ENCODE data around the gene HIVEP1. TPM values are rescaled to one million over a fixed set of nuclear protein-coding genes. Genes with fewer than 3 reads are reported as not detected.

Gene HIVEP1
- total and polyA plus RNA-seq, 2 of the 13 experiments (the other 11 are each of a cell fraction or from before 2014, with no cell fraction given): 7.4 to 9.9 TPM

- DNase-seq (ENCODE audit: low spot score) (no peak), ATAC-seq (no peak), FAIRE-seq (no peak)
- Histone ChIP-seq H3K27me3 (ENCODE audit: control insufficient read depth in 1 of 2, insufficient read depth in 2 of 2, low read length in 2 of 2) (no peaks in the 10 kb centered on the region), H3K9me3 (ENCODE audit: low read length) (no peaks in the 10 kb centered on the region), H3K79me2 (ENCODE audit: insufficient read depth, low read length) (no peaks in the 10 kb centered on the region), H3K9ac (ENCODE audit: insufficient read depth, low read depth, low read length) (no peak overlapping the region), H3K27ac (ENCODE audit: extremely low read length, insufficient read depth, low read length) (no peak overlapping the region), H2AFZ (ENCODE audit: low read length) (no peak overlapping the region), H3K4me3 (replicated peaks in 1 of 3; ENCODE audit: insufficient read depth in 1 of 3, low read depth in 2 of 3, low read length in 3 of 3) (no peak overlapping the region), H3K36me3 (replicated peaks in 1 of 2; ENCODE audit: control insufficient read depth in 1 of 2, insufficient read depth in 2 of 2, low read length in 2 of 2) (peaks cover 0 to 2% of the 10 kb centered on the region in 2 experiments; a peak in 3 of 5 replicates), H3K4me2 (ENCODE audit: low read depth, low read length) (no peak overlapping the region), H4K20me1 (ENCODE audit: insufficient read depth, low read length) (0 out of 2 replicates have a peak, but pooled peaks cover 2% of the 10 kb centered on the region), H3K4me1 (ENCODE audit: insufficient read depth, low read length) (no peaks in the 10 kb centered on the region)
- CTCF ChIA-PET (ENCODE audit: low intra/inter-chr PET ratio, low total read pairs): no interaction called here
- no TSS peak for BruUV-seq (replicated peaks)
- POLR2A ChIA-PET: no interaction called here
- 96% methylated on average over 5 of the region's 5 CpGs for WGBS (ENCODE audit: low lambda C conversion rate)
- TF ChIP-seq MAFK (conservative IDR thresholded peaks at IDR 0.05 in 1 of 2, IDR thresholded peaks at IDR 0.05 in 1 of 2; ENCODE audit: low read length in 2 of 2): 0 out of 4 replicates have a peak, but pooled peaks of 1 of the 2 experiments have one; percentile 19
- peak; percentile 35; the same call in 1 of the 2 replicates for TF ChIP-seq MAFF (IDR thresholded peaks at IDR 0.05; ENCODE audit: low read depth, low read length)
- TF ChIP-seq ZNF207 (IDR thresholded peaks at IDR 0.05; ENCODE audit: borderline replicate concordance): no peak
- intact Hi-C loops (cut with micrococcal nuclease; ENCODE audit: unreplicated experiment): no loop called here
- in situ Hi-C loops (cut with HindIII; ENCODE audit: extremely low pct_ligation_motif_present, low pct_unique_long_range_greater_than_20kb): no loop called here
These were observed 98.6 kb downstream of the HIVEP1 start for GRCh38 chr6:12110523-12111362.

GRCh38 chr6:12111363-12111670 is 99.2 kb downstream of the HIVEP1 start:
- no peaks in the 10 kb centered on the region for H3K9me3 ChIP-seq (ENCODE audit: low read length)
- H3K4me2 ChIP-seq (ENCODE audit: low read depth, low read length): no peak overlapping the region
- no peak overlapping the region for H3K4me3 ChIP-seq (replicated peaks in 1 of 3; ENCODE audit: insufficient read depth in 1 of 3, low read depth in 2 of 3, low read length in 3 of 3)
- no TSS peak for BruUV-seq (replicated peaks)
- TF ChIP-seq JDP2 (CRISPR knock-in tag; IDR thresholded peaks at IDR 0.05; ENCODE audit: borderline replicate concordance) (no peak), MAFK (conservative IDR thresholded peaks at IDR 0.05 in 1 of 2, IDR thresholded peaks at IDR 0.05 in 1 of 2; ENCODE audit: low read length in 2 of 2) (peak; percentile 77 to 90), MAFF (IDR thresholded peaks at IDR 0.05; ENCODE audit: low read depth, low read length) (peak; percentile 85), KLF16 (CRISPR knock-in tag; IDR thresholded peaks at IDR 0.05) (no peak), SP2 (CRISPR knock-in tag; IDR thresholded peaks at IDR 0.05) (no peak), NR2F2 (IDR thresholded peaks at IDR 0.05; ENCODE audit: borderline replicate concordance, low read depth) (no peak), ZFX (CRISPR knock-in tag; IDR thresholded peaks at IDR 0.05; ENCODE audit: low read depth) (no peak)
- TF ChIP-seq, protein P1, sequence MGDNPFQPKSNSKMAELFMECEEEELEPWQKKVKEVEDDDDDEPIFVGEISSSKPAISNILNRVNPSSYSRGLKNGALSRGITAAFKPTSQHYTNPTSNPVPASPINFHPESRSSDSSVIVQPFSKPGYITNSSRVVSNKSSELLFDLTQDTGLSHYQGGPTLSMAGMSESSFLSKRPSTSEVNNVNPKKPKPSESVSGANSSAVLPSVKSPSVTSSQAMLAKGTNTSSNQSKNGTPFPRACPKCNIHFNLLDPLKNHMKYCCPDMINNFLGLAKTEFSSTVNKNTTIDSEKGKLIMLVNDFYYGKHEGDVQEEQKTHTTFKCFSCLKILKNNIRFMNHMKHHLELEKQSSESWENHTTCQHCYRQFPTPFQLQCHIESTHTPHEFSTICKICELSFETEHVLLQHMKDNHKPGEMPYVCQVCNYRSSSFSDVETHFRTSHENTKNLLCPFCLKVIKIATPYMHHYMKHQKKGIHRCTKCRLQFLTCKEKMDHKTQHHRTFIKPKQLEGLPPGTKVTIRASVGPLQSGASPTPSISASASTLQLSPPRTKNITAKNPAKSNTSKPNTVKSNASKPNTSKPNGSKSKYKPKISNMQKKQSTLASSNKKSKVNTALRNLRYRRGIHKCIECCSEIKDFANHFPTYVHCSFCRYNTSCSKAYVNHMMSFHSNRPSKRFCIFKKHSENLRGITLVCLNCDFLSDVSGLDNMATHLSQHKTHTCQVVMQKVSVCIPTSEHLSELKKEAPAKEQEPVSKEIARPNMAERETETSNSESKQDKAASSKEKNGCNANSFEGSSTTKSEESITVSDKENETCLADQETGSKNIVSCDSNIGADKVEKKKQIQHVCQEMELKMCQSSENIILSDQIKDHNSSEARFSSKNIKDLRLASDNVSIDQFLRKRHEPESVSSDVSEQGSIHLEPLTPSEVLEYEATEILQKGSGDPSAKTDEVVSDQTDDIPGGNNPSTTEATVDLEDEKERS (CRISPR knock-in tag; IDR thresholded peaks at IDR 0.05): no peak
- TF ChIP-seq, protein P2, sequence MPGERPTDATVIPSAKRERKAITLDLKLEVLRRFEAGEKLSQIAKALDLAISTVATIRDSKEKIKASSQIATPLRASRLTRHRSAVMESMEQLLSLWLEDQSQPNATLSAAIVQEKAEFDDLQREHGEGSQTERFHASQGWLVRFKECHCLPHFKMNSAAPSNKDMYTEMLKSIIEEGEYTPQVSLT (CRISPR knock-in tag; IDR thresholded peaks at IDR 0.05; ENCODE audit: borderline replicate concordance, low read depth): no peak
- H3K36me3 ChIP-seq (replicated peaks in 1 of 2; ENCODE audit: control insufficient read depth in 1 of 2, insufficient read depth in 2 of 2, low read length in 2 of 2): peaks cover 0 to 2% of the 10 kb centered on the region in 2 experiments; a peak in 3 of 5 replicates
- POLR2A ChIA-PET: no interaction called here
- H3K9ac ChIP-seq (ENCODE audit: insufficient read depth, low read depth, low read length): no peak overlapping the region
- no peak overlapping the region for H3K27ac ChIP-seq (ENCODE audit: extremely low read length, insufficient read depth, low read length)
- FAIRE-seq (no peak), DNase-seq (ENCODE audit: low spot score) (no peak), ATAC-seq (no peak)
- H2AFZ ChIP-seq (ENCODE audit: low read length): no peak overlapping the region
- intact Hi-C loops (cut with micrococcal nuclease; ENCODE audit: unreplicated experiment): no loop called here
- 92% methylated on average over 2 of the region's 2 CpGs for WGBS (ENCODE audit: low lambda C conversion rate)
- CTCF ChIA-PET (ENCODE audit: low intra/inter-chr PET ratio, low total read pairs): no interaction called here
- H3K4me1 ChIP-seq (ENCODE audit: insufficient read depth, low read length): no peaks in the 10 kb centered on the region
- H3K27me3 ChIP-seq (ENCODE audit: control insufficient read depth in 1 of 2, insufficient read depth in 2 of 2, low read length in 2 of 2): no peaks in the 10 kb centered on the region
- H4K20me1 ChIP-seq (ENCODE audit: insufficient read depth, low read length): 0 out of 2 replicates have a peak, but pooled peaks cover 2% of the 10 kb centered on the region
- in situ Hi-C loops (cut with HindIII; ENCODE audit: extremely low pct_ligation_motif_present, low pct_unique_long_range_greater_than_20kb): no loop called here
- H3K79me2 ChIP-seq (ENCODE audit: insufficient read depth, low read length): no peaks in the 10 kb centered on the region

All from HepG2 (cell line).